CD4-positive, alpha-beta T cell treated with Interleukin-21 for 1 hour (primary cell): Measurements from ENCODE around the gene IL4I1.

ENCODE experiments used
- DNase-seq: peaks from one replicate; pipeline ENCODE4 v3.0.0-alpha.2; 2020

Gene IL4I1

DNA sequence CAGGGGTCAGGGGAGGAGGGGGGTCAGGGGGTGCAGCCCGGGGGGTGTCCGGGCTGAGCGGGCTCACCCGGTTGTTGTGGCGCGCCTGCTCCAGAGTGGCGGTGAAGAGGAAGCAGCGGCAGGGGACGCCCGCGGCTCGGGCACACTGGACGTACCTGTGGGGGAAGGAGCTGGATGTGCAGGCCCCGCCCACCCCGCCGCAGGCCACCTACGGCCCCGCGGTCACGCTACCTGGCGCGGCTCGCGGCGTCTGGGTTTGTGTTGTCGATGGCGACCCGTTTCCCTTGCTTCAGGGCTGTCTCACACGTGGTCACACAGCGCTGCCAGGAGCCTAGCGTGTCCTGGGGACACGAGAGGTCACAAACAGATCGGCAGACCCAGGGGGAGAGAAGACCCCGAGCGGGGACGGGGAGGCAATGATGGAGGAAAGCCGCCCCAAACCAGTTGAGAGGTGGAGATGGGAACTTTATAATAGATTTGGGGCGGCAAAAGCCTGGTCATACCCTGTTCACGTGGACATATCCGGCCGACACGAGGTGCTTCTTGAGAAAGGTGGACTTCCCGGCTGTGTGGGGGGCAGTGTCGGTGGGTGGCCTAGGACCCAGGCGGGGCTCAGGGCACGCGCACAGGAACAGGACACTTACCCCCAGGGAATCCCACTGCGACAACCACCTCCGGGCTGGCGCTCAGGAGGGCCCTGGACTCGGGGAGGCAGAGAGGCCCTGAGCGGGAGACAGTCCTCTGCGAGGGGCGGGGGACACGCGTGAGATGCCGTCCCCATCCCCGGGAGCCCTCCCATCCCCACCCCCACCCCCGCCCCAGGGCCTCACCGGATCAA, 34.9 kb downstream of the IL4I1 start:
- DNase-seq = no peak

DNA sequence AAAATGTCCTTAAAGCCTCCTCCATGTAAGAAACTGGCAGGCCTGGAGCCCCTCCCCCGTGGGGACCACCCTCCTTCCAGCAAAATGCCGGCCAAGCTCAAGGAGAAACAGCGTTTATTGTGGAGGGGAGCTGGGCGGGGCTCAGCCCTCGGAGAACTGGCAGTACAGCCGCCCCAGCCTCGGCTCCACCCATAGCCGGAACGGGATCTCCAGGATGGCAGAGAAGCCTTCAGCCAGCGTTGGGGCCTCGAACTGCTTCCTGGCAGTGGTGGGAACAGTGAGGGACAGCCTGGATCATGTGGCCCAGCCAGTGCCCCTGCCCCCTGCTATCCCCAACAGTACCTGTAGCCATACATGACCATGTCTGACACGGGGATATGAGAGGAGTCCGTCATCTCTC, 35.6 kb downstream of the IL4I1 start:
- no peak for DNase-seq

DNA sequence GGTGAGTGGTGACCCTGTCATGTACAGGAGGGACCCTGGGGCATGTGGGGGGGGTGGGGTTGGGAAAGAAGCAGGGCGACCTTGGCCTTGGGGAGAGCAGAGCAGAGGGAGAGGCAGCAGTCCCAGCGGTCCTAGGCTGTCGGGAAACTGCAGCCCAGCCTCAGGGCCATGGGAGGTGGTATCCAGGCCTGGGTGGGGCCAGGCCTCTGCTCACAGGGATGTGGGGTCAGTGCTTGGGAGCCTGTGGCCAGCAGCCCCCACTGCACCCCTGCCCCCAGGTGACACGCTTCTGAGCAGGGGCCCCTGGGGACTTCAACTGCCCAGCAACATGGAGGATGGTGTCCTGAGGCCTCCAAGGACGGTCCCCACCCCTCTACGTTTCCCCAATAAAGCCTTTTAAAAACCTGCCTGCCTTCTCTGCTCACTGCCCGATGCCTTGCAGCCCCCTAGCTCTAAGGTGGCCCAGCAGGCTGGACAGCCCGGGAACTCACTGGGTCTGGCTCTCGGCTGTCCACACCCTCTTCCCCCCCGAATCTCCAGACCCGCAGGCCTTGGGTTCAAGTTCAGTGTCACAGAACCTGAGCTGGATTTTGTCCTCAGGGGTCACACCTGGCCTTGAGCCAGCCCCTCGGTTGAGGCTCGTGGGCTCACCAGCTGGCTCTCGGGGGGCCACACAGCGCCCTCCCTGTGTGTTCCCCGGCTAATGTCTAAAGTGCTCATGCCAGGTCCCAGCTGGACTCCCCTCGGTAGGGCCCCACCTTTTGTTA, 36.2 kb downstream of the IL4I1 start:
- DNase-seq = no peak

DNA sequence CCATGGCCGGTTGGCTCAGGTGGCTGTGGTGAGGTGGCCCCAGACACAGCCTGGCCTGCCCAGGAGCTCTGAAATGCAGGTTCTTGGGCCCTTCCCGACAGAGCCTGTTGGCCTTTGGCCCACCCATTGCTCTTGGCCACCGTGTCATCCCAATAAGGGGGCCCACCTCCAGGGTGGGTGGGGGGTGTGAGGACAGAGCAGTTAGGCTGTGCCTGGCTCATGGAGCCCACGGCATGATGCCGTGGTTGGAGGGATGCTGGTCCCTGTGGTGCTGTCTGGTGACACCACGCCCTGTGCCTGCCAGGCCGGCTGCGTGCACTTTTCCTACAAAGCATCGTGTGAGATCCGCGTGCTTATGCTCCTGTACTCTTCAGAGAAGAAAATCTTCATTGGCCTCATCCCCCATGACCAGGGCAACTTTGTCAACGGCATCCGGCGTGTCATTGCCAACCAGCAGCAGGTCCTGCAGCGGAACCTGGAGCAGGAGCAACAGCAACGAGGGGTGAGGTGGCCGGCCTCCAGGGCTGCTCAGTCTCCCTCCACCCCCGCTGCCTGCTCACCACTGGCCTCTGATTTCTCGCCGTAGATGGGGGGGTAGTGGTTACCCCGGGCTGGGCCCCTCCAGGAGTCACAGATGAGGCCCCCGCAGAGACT, 36.9 kb downstream of the IL4I1 start:
- no peak for DNase-seq

DNA sequence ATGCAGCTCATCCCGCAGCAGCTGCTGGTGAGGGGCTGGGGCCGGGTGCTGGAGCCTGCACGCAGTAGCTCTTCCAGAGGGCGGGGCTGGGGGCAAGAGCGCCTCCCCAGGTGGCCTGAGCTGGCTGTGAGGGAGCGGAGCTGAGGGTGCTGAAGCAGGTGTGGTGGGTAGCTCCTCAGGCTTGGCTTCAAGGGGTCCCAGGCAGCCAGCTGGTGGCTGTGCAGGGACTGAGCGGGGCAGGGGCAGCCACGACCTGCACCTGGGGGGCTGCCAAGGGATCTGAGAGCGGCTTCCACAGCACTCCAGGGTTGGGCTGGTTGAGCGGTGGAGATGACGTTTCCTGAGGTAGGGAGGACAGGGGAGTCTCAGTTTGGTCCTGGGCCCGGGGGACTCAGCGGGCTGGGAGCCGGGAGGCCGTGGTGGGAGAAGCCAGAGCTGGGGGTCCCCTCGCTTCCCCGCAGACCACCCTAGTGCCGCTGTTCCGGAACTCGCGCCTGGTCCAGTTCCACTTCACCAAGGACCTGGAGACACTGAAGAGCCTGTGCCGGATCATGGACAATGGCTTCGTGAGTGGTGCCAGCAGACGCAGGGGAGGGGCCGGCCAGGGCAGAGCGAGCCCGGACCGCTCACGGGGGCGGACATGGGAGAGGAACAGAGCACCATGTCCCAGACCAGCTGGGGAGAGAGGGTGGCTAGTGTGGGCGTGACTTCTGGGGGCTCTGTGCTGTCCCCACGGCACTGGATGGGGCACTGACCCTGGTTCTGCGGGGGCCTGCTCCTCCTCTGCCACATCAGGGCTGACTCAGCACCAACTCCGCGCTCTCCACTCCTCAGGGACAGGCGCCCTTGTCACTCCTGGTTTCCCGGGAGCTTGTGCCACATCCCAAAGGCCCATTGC, 38.4 kb downstream of the IL4I1 start:
- no peak for DNase-seq

DNA sequence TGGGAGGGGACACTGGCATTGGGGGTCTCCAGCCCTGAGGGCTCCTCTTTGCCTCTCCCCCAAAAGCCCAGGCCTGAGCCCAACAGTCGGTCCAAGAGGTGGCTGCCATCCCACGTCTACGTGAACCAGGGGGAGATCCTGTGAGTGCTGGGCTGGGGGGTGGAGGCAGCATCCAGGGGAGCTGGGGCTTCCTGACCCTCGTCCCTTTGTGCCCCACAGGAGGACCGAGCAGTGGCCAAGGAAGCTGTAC, 38.9 kb downstream of the IL4I1 start:
- no peak for DNase-seq

DNA sequence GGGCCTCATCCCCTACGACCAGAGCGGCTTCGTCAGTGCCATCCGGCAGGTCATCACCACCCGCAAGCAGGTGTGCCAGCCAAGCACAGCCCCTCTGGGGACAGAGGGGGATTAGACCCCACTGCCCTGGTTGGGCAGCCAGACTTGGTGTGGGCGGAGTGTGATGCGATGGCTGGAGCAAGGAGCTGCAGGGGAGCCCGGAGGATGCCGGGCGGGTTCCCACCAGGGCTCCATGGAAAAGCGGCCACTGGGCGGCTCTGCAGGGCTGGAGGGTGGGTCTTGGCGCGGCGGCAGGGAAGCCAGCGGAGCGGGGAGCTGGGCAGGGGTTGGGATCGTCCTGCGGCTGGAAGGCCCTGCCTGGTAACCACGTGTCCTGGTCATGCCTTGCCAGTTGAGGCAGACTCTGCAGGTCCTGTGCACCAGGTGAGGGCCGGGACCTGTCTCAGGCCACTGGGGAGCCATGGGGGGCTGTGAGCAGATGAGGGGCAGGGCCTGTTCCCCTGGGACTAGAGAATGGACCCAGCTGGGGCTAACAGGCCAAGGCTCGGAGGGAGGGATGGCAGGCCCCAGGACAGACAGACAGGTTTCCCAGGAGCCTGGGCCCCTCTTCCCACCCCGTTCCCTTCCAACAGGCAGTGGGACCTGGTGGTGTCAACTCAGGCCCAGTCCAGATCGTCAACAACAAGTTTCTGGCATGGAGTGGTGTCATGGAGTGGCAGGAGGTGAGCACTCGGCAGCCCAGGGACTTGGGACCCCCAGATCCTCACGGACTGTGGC, 39.4 kb downstream of the IL4I1 start:
- no peak for DNase-seq

DNA sequence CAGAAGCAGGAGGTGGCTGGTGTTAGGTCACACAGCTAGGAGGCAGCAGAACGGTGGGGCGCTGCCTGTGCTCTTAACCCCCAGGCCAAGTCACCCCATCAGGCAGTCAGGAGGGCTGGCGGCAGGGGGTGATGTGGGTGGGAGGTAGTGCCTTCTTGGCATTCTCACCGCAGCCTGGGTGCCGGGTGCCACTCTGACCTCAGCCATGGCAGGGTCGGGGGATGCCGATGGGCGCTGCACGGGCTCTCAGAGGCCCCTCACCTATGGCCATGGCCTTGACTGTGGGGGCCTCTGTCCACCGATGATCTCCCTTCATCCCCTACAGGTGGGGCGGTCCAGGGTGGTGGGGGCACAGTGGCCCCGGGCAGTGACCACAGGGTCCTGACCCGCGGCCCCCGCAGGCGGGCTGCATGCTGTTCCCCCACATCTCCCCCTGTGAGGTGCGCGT, 40.1 kb downstream of the IL4I1 start:
- DNase-seq = no peak

DNA sequence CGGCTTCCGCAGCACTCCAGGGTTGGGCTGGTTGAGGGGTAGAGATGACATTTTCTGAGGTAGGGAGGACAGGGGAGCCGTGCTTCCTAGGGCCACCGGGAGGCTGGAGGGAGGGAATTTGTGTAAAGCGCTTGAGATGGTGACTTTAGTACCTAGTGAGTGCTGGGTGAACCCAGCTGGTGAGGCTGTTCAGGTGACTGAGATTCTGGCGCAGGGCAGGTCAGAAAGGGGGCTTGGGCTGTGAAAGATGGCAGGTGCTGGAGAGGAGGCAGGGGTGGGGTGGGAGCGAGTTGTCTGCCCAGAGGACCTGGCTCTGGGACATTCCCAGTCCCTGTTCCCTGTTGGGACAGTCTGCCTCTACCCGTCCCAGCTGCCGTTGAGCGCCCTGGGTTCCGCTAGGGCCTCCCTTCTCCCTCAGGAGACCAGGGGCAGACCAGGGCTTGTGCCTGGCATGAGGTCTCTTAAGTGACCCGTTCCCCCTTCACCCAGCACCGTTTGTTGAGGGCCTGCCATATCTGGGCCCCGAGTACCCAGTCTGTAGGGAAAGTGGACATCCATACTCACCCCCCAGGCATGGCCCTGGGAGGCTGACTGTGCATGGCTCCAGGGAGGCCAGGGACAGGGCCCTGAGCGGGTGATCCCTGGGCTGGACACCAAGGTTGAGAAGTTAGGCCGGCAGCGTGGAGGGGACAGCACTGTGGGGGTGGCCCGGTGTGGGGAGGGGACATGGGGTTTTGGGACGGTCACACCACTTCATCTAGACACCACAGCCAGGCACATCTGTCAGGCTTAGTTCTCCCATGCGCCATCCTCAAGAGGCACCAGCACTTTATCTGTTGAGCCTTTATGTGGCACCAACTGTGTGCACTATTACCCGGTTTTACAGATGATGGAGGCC, 40.8 kb downstream of the IL4I1 start:
- DNase-seq = no peak

DNA sequence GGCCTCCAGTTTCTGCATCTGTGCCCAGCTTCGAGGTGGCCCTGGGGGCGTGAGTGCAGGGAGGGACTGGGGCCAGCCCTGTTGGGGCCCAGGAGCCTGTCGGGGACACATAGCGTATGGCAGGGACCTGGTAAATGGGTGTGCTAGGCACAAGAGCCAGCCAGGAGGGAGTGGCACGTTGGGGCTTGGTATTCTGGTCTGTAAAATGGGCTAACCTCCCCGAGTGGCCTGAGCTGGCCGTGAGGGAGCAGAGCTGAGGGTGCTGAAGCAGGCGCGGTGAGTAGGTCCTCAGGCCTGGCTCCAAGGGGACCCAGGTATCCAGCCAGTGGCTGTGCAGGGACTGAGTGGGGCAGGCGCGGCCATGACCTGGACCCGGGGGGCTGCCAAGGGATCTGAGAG, 41.4 kb downstream of the IL4I1 start:
- DNase-seq = no peak

DNA sequence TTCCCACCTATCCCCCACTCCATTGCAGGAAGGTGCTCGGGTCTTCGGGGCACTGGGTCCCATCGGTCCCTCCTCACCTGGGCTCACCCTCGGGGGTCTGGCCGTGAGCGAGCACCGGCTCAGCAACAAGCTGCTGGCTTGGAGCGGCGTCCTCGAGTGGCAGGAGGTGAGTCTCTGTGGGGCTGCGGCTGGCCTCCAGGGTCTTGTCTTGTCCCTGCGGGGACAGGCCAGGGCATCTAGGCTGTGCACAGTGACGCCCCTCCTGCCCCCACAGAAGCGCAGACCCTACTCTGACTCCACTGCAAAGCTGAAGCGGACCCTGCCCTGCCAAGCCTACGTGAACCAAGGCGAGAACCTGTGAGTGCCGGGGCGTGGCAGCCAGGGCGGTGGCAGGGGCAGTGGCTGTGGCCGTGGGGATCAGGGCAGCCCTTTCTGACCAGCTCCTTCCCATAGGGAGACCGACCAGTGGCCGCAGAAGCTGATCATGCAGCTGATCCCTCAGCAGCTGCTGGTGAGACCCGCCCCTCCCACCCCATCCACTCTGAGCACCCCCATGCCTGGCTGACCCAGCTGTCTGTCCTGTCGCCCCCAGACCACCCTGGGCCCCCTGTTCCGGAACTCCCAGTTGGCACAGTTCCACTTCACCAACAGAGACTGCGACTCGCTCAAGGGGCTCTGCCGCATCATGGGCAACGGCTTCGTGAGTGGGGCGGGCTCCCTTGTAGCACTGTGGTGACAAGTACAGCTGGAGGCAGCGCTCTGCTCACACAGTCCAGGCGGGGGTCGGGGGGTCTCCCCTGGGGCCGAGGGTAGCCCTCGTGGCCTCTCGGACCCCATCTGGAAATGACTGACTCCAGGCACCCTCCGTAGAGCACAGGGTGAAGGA, 42.1 kb downstream of the IL4I1 start:
- DNase-seq = no peak

DNA sequence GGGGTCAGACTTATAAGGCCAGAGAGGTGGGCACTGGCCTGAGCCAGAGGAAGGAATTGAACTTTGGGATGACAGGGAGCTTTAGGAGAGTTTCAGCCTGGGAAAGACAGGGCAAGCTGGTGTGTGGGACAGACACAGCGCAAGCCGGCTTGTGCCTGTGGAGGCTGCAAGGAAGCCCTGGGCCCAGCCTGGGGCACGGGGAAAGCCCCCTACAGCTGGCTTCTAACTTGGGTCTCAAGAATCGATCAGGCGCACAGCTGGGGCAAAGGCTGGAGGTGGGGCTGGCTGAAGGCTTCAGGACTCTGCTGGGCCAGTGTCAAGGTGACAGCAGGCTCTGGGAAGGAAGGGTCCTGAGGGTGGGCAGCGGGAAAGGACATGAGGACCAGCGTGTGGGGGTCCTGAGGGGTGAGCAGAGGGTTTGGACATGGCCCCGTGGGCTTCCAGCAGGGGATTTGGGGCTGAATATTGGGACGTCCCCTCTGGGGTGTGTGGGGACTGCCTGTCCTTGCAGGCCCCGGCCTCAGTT, 42.8 kb downstream of the IL4I1 start:
- DNase-seq = no peak

DNA sequence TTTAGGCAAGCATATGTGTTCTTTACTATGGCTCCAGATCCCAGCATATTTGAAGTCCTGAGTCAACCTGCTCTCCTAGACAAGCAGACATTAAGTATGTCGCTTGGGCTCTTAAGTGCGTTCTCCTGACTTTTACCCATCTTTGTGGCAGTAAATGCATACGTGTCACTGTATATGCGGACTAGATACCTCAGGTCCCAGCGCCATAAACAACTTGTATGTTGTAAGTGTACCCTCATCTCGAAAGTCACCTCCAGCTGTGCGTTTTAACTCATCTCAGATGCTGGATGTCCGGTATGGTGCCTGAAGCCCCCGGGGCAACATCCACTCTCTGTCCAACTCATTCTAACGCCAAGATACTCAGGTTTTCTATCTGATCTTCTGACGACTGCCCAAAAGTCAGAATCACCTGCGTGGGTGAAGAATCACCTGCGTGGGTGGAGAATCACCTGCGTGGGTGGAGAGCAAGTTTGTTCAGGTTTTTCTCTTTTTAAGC, 44.0 kb downstream of the IL4I1 start:
- DNase-seq = no peak

DNA sequence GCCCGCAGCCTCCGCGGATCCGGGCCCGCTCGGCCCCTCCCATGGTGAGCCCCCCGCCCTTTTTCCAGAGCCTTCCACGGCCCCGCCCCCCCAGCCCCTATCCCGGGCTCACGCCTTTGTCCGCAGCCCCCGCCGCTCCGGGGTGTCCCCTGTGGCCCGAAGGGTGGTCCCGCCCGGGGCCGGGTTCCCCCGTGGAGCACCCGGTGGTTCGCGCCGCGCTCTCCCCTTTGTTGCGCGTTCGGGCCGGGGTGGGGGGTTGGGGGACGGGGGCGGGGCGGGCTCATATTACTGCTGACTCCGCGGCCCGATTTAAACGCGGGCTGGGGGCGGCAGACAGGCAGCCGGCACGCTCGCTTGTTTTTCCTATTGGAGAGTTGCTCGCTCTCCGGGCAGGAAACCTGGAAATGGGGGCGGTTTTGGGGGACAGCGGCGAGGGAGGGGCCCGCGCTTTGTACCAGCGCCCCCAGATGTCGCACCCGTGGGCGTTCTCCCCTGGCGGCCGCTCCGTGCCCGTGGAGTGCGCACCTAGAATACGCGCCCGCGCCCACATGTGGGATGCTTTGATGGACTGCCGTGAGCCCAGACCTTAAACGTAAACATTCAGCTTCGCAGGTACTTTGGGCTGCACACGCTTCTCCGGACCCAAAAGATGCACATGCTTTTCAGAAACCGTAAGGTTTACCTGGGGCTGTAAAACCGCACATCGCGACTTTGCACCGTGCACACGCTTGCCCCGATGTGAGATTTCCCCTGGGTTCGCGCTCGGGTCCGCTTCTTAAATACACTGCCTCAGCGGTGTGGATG, 45.0 kb downstream of the IL4I1 start:
- DNase-seq = peak; percentile 46

DNA sequence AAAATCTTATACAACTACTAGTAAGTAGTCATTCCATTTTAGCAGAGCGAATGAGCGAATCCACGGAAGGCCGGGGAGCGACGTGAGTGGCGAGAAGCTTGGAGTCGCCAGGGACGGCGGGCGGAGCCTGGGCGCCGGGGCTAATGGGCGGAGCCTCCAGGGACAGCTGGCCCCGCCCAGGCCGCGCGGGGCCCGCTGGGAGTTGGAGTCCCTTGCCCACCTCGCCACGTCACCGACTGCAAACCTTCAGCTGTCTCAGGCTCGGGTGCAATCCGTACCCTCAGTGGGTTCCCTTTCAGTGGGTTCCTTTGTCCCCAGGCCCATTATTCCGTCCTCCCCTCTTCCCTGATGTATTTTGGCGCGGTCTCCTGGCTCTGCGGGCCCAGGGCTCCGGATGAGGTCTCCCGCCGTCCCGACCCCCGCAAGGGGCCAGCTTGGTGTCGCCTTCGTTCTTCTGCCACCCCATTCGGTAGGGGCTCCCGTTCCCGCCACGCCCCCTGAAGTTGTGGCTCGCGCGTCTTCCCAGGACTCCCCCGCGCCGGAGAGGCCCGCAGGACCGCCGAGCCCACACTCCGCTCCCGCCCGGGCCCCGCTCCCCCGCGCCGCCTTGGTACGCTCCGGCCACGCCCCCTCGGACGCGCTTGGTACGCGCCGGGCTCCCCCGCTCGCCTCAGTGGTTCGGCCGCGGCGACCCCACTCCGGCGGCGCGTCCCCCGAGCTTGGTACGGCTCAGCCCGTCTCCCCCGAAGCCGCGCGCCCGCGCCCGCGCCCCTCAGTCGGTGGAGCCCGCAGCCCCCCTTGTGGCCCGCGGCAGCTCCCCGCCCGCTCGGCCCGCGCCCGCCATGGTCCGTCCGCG, 46.0 kb downstream of the IL4I1 start, which contains the start of gene PTOV1:
Gene PTOV1, plus strand, starts transcription at position 673 of the 856 bp plus-strand sequence.
- peak; percentile 90 for DNase-seq

DNA sequence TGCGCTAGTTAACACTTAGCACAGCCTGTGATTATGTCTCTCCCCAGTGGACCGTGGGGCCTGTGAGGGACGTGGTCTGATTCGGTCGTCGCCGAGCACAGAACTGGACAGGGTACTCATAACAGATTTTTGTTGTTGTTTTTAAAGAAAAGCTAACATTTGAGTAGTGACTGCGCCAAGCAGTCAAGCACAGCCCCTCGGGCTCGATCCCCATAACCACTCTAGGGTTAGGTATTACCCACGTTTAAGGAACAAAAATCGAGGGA, 46.5 kb downstream of the IL4I1 start:
- DNase-seq = no peak

DNA sequence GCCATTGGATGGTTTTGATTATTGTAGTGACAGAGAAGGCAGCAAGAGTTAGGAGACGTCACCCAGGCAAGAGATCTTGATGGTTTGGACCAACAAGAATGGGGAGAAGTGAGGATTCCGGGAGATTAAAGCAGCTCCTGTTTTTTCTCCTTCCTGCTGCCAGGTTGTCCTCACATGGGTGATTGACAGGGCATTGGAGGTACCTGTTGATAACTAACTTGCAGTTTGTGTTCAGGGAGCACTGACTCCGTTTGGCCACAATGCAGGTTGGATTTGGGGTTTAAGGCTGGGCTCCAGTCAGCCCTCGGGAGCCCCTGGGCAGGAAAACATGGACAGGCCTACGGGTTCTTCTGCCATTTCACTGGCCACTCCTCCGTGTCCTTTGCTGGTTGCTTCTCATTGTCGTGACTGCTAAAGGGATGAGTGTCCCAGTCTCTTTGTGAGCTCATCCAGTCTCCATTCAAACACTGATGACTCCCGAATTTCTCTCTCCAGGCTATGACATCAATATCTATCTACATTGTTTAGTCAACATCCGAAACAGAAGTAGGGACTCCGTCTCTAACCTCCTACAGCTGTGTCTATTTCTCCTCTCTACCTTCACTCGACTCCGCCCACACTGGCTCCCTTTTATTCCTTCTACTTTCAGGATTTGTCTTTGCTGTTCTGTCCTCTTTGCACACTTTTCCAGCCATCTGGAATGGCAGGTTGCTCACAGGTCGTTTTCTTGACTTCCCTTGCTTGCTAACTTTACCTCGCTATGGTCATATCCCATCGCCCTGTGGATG, 47.1 kb downstream of the IL4I1 start:
- no peak for DNase-seq
